PC-3 (cell line): Measurements from ENCODE around the gene SLC24A3.

Experiments used
- CTCF ChIP-seq: fragments of 300-600 bp; sonication (generic); conservative IDR thresholded peaks from 2 replicates; pipeline ENCODE4 v1.5.1; 2017; ENCODE audit warnings: antibody characterized with exemption, low read depth, mild to moderate bottlenecking, low read length
- EZH2 ChIP-seq: fragments of 300-600 bp; sonication (generic); IDR thresholded peaks from one replicate; pipeline ENCODE4 v1.6.1; 2017; ENCODE audit warnings: antibody characterized with exemption, mild to moderate bottlenecking, low read length; ENCODE audit not compliant: unreplicated experiment
- EZH2phosphoT487 ChIP-seq: fragments of 300-600 bp; sonication (generic); IDR thresholded peaks from 2 replicates; pipeline ENCODE4 v1.6.1; 2018; ENCODE audit warnings: mild to moderate bottlenecking, antibody characterized with exemption, low read length, borderline replicate concordance

GRCh38 chr20:19741924-19742323 lies 529.5 kb downstream of the SLC24A3 start:
- TF ChIP-seq EZH2 (no peak), CTCF (no peak), EZH2phosphoT487 (no peak)
